CD4-positive, alpha-beta T cell treated with Interleukin-17A for 1 hour (primary cell): Measurements from ENCODE around the gene SALL2.
"Not testable (repeated sequence)": the region's sequence is repeated elsewhere in the genome, so short reads cannot be mapped to it uniquely, and the experiment has no call there.

Source experiments
- DNase-seq: peaks from one replicate; pipeline ENCODE4 v3.0.0-alpha.2; 2020

The SALL2 gene

DNA sequence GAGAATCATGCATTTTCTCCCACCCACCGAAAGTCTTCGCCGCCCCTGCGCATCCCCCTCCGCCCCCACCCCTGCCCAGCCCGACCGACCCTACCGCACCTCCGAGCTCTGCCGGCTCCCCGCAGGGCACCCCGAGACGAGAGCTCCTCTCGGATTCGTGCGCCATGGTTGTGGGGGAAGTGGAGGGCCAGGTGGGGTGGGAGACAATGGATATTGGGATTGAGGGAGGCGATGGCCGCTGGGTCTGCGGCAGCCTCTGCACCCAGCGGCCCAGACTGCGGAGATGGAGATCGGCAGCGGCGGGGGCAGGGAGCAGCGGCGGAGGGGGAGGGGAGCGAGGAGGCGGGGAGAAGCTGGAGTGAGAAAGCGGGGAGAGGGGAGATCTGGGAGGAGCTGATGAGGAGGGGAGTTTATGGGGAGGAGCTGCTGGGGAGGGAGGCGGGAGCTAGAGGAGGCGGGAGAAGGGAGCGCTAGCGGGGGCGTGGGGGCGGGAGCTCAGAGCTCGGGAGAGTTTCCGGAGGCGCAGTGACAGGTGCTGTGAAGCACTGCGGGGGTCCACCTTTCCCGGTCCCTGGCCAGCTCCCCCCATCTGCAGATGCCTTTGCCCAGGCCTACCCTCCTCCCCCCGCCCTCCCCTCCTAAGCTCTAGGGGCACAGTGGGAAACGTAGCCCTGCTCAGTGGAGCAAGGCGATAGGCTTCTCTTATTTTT lies at the start of gene SALL2:
TSS of gene SALL2 (minus strand) at position 385 of the 710 bp plus-strand sequence. CDS start at position 166, 219 bp downstream.
- peak; percentile 74 for DNase-seq

- no peak for DNase-seq
Measured at GRCh38 chr14:21575661-21576060, 49.5 kb upstream of the SALL2 start.

- no peak for DNase-seq
Measured at GRCh38 chr14:21572604-21573003, 46.5 kb upstream of the SALL2 start.

DNA sequence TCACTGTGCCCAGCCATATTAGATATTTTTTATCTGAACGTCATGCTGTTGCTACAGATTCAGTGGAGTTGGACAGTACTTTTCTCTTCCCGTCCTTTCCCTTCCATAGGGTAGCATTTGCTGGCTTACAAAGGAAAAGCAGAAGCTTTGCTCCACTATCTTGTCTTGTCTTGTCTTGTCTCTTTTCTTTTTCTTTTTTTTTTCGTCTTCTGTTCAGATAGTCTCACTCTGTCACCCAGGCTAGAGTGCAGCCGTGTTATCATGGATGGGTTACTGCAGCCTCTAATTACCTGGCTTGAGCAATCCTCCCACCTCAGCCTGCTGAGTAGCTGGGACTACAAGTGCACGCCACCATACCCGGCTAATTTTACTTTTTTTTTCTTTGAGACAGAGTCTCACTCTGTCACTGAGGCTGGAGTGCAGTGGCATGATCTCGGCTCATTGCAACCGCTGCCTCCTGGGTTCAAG lies 32.6 kb upstream of the SALL2 start:
- no peak for DNase-seq

- peak; percentile 87 for DNase-seq
Measured at GRCh38 chr14:21557084-21557901, 31.1 kb upstream of the SALL2 start.

GRCh38 chr14:21556378-21557083 lies 30.4 kb upstream of the SALL2 start:
- DNase-seq = no peak

- no peak for DNase-seq
Measured at GRCh38 chr14:21553266-21553665, 27.1 kb upstream of the SALL2 start.

DNA sequence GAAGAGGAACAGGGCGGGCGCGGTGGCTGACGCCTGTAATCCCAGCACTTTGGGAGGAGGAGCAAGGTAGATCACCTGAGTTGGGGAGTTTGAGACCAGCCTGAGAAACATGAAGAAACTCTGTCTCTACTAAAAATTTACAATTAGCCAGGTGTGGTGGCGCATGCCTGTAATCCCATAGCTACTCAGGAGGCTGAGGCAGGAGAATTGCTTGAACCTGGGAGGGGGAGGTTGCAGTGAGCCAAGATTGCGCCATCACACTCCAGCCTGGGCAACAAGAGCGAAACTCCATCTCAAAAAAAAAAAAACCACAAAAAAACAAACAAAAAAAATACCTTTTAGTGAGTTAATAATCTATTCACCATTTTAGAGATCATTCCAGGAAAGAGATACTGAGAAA lies 18.4 kb upstream of the SALL2 start:
- DNase-seq = not testable (repeated sequence)

DNA sequence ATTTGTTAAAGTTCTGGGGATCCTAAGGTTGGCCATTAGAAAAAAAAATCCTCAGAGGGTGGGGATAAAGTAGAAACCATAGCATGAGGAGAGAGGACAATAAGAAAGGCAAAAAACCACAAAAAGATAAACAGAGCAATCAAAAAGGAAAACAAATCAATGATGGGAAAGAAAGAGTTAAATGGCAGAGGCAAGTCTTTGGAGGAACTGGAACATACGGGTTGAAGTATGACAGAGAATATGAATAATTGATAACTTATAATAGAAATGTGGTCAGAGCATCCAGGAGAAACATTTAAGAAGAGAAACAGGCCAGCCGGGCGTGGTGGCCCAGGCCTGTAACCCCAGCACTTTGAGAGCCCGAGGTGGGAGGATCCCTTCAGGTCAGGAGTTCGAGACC lies 17.8 kb upstream of the SALL2 start:
- no peak for DNase-seq

- DNase-seq = no peak
Measured at GRCh38 chr14:21543521-21543960, 17.4 kb upstream of the SALL2 start.

DNA sequence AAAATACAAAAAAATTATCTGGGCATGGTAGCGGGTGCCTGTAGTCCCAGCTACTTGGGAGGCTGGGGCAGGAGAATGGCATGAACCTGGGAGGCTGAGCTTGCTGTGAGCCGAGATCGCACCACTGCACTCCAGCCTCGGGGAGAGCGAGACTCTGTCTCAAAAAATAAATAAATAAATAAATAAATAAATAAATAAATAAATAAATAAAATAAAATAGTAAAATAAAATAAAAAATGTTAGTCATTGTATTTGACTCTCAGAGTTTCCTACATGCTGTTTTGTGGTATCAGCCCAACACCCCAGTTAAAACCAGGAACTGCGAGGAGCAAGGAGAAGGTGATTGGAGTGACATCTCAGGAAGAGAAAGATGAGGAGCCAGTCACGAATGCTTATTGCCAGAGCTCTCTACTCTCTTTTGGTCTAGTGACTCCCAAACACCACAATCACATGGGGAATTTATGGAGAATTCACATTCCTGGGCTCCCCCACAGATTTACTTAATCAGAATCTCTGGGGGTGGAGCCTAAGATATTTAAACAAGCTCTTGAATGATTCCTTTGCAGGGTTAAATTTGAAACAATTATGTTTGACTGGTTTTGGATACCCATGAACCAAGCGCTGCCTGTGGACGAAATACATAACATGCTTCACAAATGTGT lies 15.4 kb upstream of the SALL2 start:
- DNase-seq = no peak

DNA sequence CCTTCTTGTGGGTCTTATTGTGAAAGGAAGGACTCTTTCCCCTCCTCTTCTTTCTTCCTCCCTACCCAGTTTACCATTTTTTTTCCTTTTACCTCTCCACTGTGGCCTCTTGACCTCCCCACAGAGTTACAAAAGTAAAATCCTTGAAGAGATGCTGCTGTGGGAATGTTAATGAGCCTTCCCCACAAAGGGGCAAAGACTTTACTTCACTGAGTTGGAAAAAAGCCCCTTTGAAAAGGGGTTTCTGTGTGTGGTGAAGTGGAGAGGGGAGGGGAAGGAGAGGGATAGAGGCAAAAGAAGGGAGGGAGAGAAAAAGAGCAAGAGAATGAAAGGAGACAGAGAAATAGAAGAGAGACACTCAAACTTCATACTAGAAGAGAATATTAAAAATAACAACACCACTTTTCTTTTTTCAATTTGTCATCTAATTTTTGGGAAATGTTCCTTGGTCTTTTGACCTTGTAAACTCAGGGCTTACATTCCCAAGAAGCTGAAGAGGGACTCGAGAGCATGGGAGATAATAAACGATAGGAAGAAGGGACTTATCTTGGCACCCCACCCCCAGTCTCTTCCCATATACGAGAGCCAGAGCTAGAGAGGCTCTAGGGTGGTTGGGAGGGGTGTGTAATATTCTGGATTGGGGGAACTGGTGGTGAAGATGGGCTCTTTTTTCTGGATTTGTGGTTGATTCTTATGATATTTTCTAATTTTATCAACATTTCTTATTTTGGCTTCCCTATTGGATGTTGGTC lies 13.2 kb upstream of the SALL2 start:
- no peak for DNase-seq

GRCh38 chr14:21537090-21537424 lies 10.9 kb upstream of the SALL2 start:
- DNase-seq = no peak

DNA sequence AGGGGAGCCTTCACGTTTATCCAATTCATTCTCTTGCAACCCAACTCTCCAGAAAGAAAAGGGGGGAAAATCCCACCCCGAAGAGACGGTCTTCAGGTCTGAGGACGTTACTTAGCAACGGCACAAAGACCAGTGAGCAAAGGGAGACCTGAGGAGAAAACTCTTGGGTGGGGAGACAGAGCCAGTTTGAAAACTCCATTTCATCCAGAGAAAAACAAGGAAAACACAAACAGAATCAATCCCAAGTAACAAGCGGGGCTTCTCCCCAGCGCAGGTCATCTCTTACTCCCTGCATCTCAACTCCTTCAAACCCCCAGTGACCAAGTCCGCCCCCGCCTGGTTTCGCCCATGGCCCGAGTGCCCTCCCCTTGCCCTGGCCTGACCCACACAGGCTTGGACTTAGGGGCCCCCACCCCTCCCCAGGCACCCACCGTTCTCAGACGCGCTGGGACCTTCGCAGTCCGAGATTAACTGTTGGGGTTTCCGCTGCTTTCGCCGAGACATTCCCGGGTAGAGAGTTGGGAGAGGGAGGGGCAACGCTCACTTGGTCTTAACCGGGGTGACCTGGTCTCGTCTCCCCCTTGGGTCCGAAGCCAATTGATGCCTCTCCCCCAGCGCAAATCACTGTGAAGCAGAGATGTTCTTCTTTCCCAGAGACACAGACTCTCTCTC lies 10.4 kb upstream of the SALL2 start:
- no peak for DNase-seq

DNA sequence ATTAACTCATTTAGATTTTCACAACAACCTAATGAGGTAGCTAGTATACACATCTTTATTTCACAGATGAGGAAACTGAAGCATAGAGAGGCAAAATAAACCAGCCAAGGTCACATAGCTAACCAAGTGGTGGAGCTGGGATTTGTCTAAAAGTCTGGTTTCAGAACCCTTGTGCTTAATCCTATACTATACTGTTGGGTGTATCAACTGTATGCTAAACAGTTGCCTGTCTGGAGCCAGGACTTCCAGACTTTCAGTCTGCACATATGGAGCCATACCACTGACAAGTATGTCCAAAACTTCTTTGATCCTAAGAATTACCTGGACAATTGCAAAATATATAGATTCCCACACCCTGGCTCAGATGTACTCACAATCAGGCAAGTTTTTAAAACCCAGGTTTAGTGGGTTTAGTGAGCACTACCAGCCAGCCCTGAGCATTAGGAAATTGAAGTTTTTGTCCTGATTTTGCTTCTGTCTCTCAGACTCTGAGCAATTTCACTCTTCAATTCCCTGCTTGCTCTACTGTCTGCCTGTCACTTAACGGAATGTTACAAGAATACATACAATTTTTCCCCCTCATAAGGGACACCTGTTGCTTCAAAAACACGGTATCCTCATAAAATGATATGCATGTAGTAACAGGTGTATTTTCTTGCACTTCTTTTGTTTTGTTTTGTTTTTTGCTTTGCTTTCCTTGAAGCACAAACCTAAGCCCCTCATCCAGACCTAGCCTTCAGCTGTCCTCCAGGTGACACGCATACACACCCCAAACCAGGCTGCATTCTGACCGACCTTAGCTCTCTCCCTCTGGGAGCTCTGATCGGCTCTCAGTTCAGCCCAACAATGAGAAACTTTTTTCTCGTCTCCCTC lies 9.6 kb upstream of the SALL2 start:
- DNase-seq = no peak

GRCh38 chr14:21534576-21534975 lies 8.4 kb upstream of the SALL2 start:
- no peak for DNase-seq

DNA sequence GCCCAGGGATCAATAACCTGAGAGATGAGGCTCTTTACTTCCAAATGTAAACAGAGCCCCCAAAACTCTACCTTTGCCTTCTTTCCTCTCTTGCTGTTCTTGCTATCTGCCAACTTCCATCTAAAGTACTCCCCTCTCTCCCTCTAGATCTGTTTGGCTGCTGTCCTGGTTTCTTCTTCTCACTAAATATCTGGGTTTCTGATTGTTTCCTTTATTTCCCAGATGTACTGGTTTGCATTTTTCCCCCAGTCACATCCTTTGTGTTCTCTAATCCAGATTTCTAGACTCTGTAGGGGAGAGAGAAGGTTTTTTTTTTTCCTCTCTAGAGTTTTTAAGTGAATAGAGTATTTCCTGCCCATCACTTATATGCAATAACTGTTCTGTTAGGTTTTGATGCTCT lies 7.1 kb upstream of the SALL2 start:
- DNase-seq = no peak

DNA sequence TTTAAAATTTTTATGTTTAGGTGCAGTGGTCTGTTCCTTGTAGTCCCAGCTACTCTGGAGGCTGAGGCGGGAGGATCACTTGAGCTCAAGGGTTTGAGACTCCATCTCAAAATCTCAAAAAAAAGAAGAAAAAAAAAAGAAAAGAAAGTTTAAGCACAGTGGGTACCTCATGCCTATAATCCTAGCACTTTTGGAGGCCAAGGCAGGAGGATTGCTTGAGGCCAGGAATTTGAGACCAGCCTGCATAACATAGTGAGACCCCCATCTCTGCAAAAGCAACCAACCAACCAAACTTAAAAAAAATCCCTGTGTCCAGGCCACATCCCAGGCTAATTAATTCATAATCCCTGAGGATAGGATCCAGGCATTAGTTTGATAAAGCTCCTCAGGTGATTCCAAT lies 3.4 kb upstream of the SALL2 start:
- no peak for DNase-seq

- no peak for DNase-seq
Measured at GRCh38 chr14:21528381-21529348, 2.5 kb upstream of the SALL2 start.

DNA sequence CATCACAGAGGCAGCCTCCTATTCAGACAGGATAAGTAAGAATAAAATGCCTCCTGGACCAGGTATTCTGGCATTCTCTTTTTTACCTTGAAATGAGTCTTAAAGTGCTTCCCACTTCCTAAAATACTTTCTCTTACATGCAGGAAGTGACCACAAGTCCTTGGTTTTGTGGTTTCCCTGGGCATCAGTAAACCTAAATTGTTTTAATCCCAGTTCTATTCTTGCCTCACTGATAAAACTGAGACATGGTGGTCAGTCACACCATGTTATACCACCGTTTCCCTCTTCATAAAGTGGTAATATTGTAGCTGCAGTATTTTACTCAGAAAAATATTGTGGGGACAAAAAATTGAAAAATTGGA lies 1.2 kb upstream of the SALL2 start:
- no peak for DNase-seq
